Karpas-422 (cell line): ENCODE measurements around the gene TRAF7. TPM values are rescaled to one million over a fixed set of nuclear protein-coding genes. Genes with fewer than 3 reads are reported as not detected.

ENCODE experiments used
- DNase-seq: peaks from one replicate; pipeline ENCODE4 v3.0.0-alpha.2; 2015
- H2AFZ ChIP-seq: fragments of 200-600 bp; sonication (generic); 2 replicates; pipeline ENCODE4 v1.6.1; 2014; ENCODE audit warnings: antibody characterized with exemption, low read length, mixed read lengths
- H3K27ac ChIP-seq: fragments of 200-600 bp; sonication (generic); 2 replicates; pipeline ENCODE4 v1.5.1; 2014; ENCODE audit warnings: mild to moderate bottlenecking, low read length, moderate library complexity
- H3K27me3 ChIP-seq: fragments of 200-600 bp; sonication (generic); 2 replicates; pipeline ENCODE4 v1.6.1; 2014; ENCODE audit warnings: low read length, mixed read lengths
- H3K36me3 ChIP-seq: fragments of 200-600 bp; sonication (generic); 2 replicates; pipeline ENCODE4 v1.6.1; 2014; ENCODE audit warnings: low read length, mixed read lengths; ENCODE audit not compliant: insufficient read depth
- H3K4me1 ChIP-seq: fragments of 200-600 bp; sonication (generic); 2 replicates; pipeline ENCODE4 v1.6.1; 2014; ENCODE audit warnings: mild to moderate bottlenecking, low read length, mixed read lengths
- H3K4me2 ChIP-seq: fragments of 200-600 bp; sonication (generic); 2 replicates; pipeline ENCODE4 v1.6.1; 2014; ENCODE audit warnings: low read length, low read depth, mild to moderate bottlenecking; ENCODE audit not compliant: poor library complexity, severe bottlenecking
- H3K4me3 ChIP-seq: fragments of 200-600 bp; sonication (generic); 2 replicates; pipeline ENCODE4 v1.5.1; 2014; ENCODE audit warnings: mild to moderate bottlenecking, antibody characterized with exemption, low read length, mixed read lengths
- H3K79me2 ChIP-seq: fragments of 200-600 bp; sonication (generic); 2 replicates; pipeline ENCODE4 v1.6.1; 2014; ENCODE audit warnings: mild to moderate bottlenecking, low read length, mixed read lengths
- H3K9ac ChIP-seq: fragments of 200-600 bp; sonication (generic); 2 replicates; pipeline ENCODE4 v1.6.0; 2014; ENCODE audit warnings: low read length
- H3K9me2 ChIP-seq: fragments of 200-600 bp; sonication (generic), shearing (Covaris generic); replicated peaks from 2 replicates; pipeline ENCODE4 v1.6.0; 2014; ENCODE audit warnings: mild to moderate bottlenecking, low read length, moderate library complexity; ENCODE audit not compliant: insufficient read depth
- H3K9me3 ChIP-seq: fragments of 300-700, 200-600 bp; sonication (generic); 2 replicates; pipeline ENCODE4 v1.6.1; 2014; ENCODE audit warnings: low read length, mixed read lengths
- H4K20me1 ChIP-seq: fragments of 200-600 bp; sonication (generic); 2 replicates; pipeline ENCODE4 v1.6.1; 2014; ENCODE audit warnings: mild to moderate bottlenecking, antibody characterized with exemption, low read length, low read depth; ENCODE audit not compliant: insufficient read depth
- total RNA-seq: library from RNA; depleted of rRNA; stranded (reverse); fragments of >200 nt; shearing (Covaris generic); gene quantifications from 2 replicates; pipeline ENCODE4 v1.2.3, GENCODE V29; 2014; ENCODE audit warnings: low replicate concordance

Gene TRAF7
- total RNA-seq, 1 experiment from 2014 or later: 68.3 TPM

DNA sequence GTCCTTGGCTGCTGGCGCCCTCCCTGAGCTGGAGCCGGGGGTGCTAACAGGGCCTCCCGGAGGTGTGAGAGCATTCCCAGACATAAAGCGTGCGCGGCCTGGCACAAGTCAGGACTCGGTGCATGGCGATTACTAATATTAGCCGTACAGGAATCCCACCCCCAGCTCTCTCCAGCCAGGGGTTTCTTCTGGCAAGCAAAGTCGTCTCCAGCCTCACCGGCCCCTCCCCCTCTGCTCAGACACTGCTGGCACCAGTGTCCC lies 35.8 kb downstream of the TRAF7 start:
- no peak for DNase-seq
- Histone ChIP-seq H3K36me3 (no peaks in the 10 kb centered on the region), H3K9me2 (no peaks in the 10 kb centered on the region), H3K27me3 (no peaks in the 10 kb centered on the region), H3K4me3 (no peak overlapping the region), H3K79me2 (no peaks in the 10 kb centered on the region), H3K4me2 (no peak overlapping the region), H3K9ac (no peak overlapping the region), H4K20me1 (peaks cover 4% of the 10 kb centered on the region; the same call in 1 of the 2 replicates), H3K4me1 (peaks cover 19% of the 10 kb centered on the region), H3K9me3 (no peaks in the 10 kb centered on the region), H3K27ac (no peak overlapping the region), H2AFZ (no peak overlapping the region)

DNA sequence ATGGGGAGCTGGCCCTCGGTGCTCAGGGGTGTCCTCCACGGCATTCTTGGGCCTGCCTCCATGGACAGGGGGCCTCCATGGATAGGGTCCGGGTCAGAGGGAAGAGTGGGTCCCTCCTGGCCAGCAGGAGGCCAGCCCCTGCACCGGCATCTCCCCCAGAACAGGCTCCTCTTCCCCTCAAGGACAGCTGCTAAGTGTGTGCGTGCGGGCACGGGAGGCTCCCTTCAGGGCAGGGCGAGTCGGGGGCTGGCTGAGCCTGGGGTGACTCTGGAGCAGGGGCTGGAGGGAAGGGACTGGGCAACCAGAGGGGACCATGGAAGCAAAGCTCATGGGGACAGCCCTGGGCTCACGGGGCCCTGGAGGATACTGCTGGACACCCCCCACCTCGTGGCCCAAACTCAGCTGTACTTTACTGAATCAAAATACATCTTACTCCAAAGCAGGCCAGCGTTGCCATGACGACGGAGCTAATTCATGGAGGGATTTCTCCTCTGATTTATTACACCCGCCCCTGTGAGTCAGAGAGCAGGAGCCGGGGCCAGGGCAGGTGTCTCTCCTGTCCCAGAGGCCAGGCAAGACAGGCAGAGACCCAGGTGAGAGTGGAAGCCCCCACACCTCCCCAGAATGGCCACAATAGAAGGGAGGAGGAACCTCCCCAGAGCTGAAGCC lies 38.7 kb downstream of the TRAF7 start:
- H3K79me2 ChIP-seq: no peaks in the 10 kb centered on the region
- peaks cover 19% of the 10 kb centered on the region for H3K4me1 ChIP-seq
- H3K4me2 ChIP-seq: no peak overlapping the region
- H3K4me3 ChIP-seq: no peak overlapping the region
- no peak overlapping the region for H2AFZ ChIP-seq
- H4K20me1 ChIP-seq: peaks cover 4% of the 10 kb centered on the region; the same call in 1 of the 2 replicates
- no peak overlapping the region for H3K9ac ChIP-seq
- H3K9me3 ChIP-seq: no peaks in the 10 kb centered on the region
- no peaks in the 10 kb centered on the region for H3K36me3 ChIP-seq
- DNase-seq: peak; percentile 61
- no peaks in the 10 kb centered on the region for H3K27me3 ChIP-seq
- H3K9me2 ChIP-seq: no peaks in the 10 kb centered on the region
- H3K27ac ChIP-seq: no peak overlapping the region

DNA sequence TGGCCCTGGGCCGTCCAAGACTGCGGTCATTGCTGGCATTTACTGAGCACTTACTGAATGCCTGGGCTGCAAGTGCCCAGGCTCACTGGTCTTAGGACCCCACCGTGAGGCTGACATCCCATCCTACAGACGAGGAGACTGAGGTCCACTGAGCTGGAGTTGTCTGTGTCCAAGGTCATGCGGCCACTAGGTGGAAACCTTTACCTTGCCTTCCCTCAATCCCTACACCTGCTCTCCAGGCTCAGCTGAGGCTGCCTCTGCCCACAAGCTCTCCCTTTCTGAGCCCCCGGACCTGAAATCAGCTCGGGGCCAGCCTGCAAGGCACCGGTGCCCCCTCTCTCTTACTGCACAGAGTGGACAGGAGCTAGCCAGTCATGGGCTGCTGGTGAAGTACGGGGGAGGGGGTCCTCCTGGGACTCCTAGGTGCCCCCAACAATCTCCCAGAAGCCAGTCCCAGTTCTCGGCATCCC lies 39.3 kb downstream of the TRAF7 start:
- Histone ChIP-seq H3K4me2 (no peak overlapping the region), H3K4me3 (no peak overlapping the region)

DNA sequence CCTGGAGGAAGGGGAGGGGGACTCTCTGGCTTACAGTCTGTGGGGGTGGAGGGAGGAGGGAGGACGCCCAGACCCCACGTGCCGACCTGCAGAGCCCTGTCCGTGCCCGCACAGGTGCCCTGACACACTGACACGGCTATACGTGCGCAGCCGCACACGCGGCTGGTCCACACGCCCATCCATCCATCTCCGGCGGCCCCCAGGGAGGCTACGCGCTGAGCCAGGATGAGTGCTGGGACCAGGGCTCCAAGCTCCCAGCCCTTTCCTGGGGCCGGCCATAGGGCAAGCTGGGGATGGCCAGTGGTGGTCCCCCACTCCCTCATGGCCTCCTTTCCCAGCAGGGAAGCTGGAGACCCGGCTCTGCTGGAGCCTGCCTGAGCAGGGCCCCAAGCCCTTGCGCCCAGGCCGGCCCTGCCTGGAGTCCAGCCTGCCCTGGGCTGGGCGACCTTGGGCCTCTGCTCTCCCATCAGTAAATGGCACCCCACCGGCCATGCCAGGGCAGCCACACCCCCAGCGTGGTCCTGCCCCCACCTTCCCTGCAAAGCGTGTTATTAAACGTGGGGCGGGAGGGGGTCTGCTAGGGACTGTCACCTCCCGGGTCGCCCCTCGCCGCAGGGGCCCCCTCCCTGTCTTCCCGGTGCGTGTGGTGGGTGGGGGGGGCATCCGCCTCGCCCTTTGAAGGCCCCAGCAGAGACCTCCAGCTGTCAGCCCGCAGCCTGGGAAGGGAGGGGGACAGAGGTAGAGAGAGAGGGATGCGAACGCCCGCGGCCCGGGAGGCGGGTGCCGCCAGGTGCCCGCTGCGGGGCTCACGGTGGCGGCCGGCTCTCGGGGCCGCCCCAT lies 40.0 kb downstream of the TRAF7 start:
- no peak for DNase-seq

More for the DNA sequence above, 39.3 kb downstream of the TRAF7 start:
- H3K4me1 ChIP-seq: peaks cover 19% of the 10 kb centered on the region
- DNase-seq: peak; percentile 80
- no peaks in the 10 kb centered on the region for H3K36me3 ChIP-seq
- no peak overlapping the region for H3K27ac ChIP-seq
- H3K27me3 ChIP-seq: no peaks in the 10 kb centered on the region
- peaks cover 4% of the 10 kb centered on the region; the same call in 1 of the 2 replicates for H4K20me1 ChIP-seq
- no peaks in the 10 kb centered on the region for H3K79me2 ChIP-seq
- no peak overlapping the region for H2AFZ ChIP-seq
- no peaks in the 10 kb centered on the region for H3K9me3 ChIP-seq
- no peaks in the 10 kb centered on the region for H3K9me2 ChIP-seq
- H3K9ac ChIP-seq: no peak overlapping the region

DNA sequence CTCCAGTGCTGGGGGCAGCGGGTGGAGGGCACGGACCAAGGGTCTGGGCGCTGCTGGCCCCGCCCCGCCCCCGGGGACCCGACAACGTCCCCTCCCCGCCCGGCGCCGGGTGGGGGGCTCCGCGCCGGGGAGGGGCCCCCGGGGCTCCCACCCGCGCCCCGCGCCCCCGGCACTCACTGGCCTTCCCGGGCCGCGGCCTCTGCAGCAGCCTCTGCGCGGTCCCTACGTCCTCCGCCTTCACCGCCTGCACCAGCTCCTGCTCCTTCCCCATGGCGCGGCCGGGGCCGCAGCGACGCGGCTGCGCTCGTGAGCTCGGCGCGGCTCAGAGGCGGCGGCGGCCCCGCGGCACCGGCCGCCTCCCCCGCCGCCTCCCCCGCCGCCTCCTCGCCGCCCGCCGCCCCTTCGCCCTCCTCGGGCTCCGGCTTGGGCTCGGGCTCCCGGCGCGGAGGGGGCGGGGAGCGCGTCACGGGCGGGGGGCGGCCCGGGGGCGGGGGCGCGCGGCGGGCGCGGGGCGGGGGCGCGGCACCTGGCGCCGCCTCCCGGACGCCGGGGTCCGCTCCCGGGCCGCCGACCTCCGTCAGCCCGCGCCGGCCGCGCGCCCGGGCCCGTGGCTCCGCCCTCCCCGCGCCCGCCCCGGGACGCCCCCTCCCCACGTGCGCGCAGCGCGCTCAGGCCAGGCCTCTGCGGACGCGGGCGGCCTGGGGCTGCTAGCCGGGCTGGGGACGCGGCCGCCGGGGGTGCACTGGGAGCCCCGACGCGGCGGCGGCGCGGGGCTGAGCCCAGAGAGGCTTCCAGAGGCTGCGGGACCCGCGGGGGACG lies 40.8 kb downstream of the TRAF7 start, which contains the start of gene CASKIN1:
CASKIN1 (minus strand) TSS at position 444 of the 819 bp plus-strand sequence; CDS start at position 271, 173 bp downstream.
- H3K4me3 ChIP-seq: no peak within 1 kb of the TSS
- no peaks in the 10 kb centered on the region for H3K9me3 ChIP-seq
- H3K9me2 ChIP-seq: no peaks in the 10 kb centered on the region
- peaks cover 9% of the 10 kb centered on the region for H3K4me1 ChIP-seq
- H4K20me1 ChIP-seq: peaks cover 4% of the 10 kb centered on the region; the same call in 1 of the 2 replicates
- DNase-seq: no peak
- H3K9ac ChIP-seq: no peak within 1 kb of the TSS
- H3K4me2 ChIP-seq: no peak within 1 kb of the TSS
- no peak within 1 kb of the TSS for H2AFZ ChIP-seq
- no peaks in the 10 kb centered on the region for H3K79me2 ChIP-seq
- no peak within 1 kb of the TSS for H3K27ac ChIP-seq
- no peaks in the 10 kb centered on the region for H3K36me3 ChIP-seq
- H3K27me3 ChIP-seq: no peaks in the 10 kb centered on the region

More for the DNA sequence above, 40.0 kb downstream of the TRAF7 start:
- Histone ChIP-seq H2AFZ (no peak overlapping the region), H3K9me2 (no peaks in the 10 kb centered on the region), H3K27me3 (no peaks in the 10 kb centered on the region), H3K36me3 (no peaks in the 10 kb centered on the region), H3K9me3 (no peaks in the 10 kb centered on the region), H3K4me1 (peaks cover 12% of the 10 kb centered on the region), H3K9ac (no peak overlapping the region), H3K4me3 (no peak overlapping the region), H3K4me2 (no peak overlapping the region), H3K79me2 (no peaks in the 10 kb centered on the region), H3K27ac (no peak overlapping the region), H4K20me1 (peaks cover 4% of the 10 kb centered on the region; the same call in 1 of the 2 replicates)

DNA sequence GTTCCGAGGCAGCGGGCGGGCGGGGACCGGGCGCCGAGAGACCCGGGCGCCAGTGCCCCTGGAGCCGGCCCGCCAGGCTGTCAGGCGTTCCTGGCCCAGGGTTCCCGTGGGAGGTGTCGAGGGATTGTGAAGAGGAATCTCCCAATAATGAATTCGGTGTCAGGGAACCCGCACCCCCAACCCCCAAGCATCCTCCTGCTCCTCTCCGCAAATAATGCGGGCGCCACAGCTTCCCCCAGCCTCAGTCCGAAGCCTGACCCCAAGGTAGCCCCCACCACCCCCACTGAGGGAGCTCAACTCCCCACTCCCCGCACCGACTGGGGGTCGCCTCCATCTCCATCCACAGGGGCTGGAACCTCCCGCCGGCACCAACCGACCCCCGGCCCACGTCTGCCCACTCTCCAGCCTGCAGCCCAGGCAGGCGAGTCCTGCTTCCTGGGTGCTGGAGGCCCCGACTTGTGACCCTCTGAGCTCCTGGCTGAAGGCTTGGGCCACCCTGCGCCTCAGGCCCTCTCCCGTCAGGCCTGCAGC lies 41.5 kb downstream of the TRAF7 start:
- no peaks in the 10 kb centered on the region for H3K27me3 ChIP-seq
- no peaks in the 10 kb centered on the region for H3K79me2 ChIP-seq
- no peak overlapping the region for H3K9ac ChIP-seq
- no peak for DNase-seq
- H3K4me3 ChIP-seq: no peak overlapping the region
- H3K9me2 ChIP-seq: no peaks in the 10 kb centered on the region
- H3K27ac ChIP-seq: no peak overlapping the region
- no peak overlapping the region for H2AFZ ChIP-seq
- no peaks in the 10 kb centered on the region for H3K9me3 ChIP-seq
- no peak overlapping the region for H3K4me2 ChIP-seq
- H4K20me1 ChIP-seq: peaks cover 4% of the 10 kb centered on the region; the same call in 1 of the 2 replicates
- H3K4me1 ChIP-seq: peaks cover 9% of the 10 kb centered on the region
- H3K36me3 ChIP-seq: no peaks in the 10 kb centered on the region

DNA sequence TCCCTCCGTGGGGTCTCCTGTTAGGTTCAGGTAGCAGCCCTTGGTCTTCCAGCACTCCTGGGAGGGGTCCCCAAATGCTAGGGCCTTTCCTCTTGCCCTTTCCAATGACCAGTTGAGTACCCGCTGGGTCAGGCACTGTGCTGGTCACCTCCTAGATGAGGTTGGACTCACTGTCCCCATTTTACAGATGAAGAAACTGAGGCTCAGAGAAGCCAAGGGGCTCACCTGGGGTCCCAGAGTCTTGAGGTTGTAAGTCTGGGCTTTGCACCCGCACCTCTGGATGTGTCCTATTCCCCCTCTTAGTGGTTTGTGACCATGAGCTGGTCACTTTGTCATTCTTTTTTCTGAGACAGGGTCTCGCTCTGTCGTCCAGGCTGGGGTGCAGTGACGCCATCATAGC lies 42.2 kb downstream of the TRAF7 start:
- H3K4me3 ChIP-seq: no peak overlapping the region
- DNase-seq: no peak
- no peaks in the 10 kb centered on the region for H3K27me3 ChIP-seq
- no peak overlapping the region for H2AFZ ChIP-seq
- H4K20me1 ChIP-seq: peaks cover 4% of the 10 kb centered on the region; the same call in 1 of the 2 replicates
- H3K9me3 ChIP-seq: no peaks in the 10 kb centered on the region
- no peak overlapping the region for H3K9ac ChIP-seq
- peaks cover 9% of the 10 kb centered on the region for H3K4me1 ChIP-seq
- no peaks in the 10 kb centered on the region for H3K9me2 ChIP-seq
- H3K27ac ChIP-seq: no peak overlapping the region
- no peak overlapping the region for H3K4me2 ChIP-seq
- no peaks in the 10 kb centered on the region for H3K36me3 ChIP-seq
- no peaks in the 10 kb centered on the region for H3K79me2 ChIP-seq
